Dedifferentiated amniotic fluid mesenchymal stem cell (primary cell): ENCODE measurements around the gene MRPS6.

Experiments
- DNase-seq: peaks from one replicate; pipeline ENCODE4 v3.0.0-alpha.2; 2016; ENCODE audit errors: extremely low spot score

Gene MRPS6

DNA sequence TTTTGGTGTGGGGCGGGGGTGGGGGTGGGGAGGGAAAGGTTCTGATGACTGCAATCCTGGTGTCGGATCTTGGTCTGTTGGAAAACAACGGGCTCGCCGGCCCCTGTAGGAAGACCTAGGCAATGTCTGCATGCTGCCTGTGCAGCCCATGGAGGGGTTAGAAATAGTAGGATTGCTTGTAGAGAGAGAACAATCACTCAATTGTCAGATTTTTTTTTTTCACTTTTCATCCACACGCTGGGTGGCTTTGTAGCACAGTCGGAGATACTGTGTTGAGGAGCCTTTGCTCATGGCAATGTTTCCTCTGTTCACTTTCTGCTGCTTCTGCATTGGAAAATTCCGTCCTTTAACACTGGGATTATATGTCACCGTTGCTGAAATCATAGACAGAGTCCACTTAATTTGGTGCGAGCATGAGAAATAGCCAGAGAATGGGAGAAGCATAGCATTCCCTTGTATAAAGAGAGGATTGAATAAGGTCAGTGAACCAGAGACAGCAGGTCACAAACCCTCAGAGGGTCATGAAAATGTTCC, 107.5 kb downstream of the MRPS6 start:
- DNase-seq, result no peak

DNA sequence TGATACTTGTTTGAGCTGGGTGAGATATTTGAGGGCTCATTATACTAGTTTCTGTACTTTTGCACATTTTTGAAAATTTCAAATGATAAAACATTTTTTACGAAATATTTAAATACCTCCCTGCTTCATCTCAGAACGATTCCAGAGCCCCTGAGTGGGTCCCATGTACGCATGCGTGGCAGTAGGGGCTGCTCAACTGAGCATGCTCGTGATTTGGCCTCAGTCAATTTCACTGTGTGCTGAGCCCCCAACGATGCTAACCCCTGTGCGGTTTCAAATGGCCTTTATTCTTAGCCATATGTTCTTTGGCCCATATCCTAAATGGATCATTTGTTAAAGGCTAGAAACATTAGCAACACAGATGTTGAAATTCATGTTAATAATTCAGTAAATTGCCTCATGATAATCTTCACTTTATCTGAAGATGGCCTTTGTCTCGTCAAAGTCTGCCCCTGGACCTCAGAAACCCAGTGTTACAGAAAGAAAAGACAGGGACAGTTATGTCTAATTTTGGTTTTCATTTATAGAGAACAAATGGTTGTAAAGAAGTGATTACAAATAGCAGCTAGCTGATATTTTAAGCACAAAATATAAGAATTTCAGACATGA, 108.2 kb downstream of the MRPS6 start:
- no peak for DNase-seq

DNA sequence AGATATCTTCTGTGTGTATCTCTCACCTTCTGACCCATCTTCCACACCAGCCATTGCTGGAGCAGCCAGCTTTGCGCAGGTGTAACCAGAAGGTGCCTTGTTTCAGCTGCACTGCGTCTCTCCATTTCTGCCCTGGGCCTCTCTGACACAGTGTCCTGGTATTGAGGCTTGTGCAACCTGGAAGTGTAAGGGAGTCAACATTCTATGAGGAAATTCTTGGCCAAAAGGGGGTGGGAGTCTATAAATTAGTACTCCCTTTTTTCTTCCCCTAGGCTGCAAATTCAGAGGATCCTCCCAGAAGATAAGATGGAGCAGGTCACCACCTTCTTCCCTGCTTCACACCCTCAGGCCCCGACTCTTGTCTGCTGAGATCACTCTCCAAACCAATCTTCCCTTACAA, 109.1 kb downstream of the MRPS6 start:
- no peak for DNase-seq

DNA sequence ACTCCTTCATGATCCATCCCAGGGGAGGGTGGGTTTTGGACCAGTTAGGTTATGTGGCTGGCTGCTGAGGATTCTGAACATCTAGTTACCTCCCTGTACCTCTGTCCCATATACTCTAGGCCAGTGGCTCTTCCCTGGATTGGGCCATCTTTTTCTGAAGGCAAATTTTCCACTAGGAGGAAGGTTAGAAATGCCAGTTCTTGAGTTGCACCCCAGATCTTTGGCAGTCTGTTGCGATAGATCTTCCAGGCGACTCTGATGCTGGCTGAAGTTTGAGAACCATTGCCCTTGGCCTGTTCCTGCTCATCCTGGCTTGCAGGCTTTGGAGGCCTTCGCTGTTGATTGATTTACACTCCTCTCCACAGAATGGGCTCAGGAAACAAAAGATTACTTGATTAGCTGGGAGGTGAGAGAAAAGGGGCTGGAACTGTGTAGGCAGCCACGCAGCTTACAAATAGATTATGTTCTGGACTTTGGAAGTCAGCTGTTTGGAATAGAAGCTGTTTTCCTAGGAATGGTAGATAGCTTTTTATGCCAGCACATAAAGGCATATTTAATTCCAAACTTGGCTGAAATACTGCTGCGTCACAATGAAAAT, 110.1 kb downstream of the MRPS6 start:
- no peak for DNase-seq

DNA sequence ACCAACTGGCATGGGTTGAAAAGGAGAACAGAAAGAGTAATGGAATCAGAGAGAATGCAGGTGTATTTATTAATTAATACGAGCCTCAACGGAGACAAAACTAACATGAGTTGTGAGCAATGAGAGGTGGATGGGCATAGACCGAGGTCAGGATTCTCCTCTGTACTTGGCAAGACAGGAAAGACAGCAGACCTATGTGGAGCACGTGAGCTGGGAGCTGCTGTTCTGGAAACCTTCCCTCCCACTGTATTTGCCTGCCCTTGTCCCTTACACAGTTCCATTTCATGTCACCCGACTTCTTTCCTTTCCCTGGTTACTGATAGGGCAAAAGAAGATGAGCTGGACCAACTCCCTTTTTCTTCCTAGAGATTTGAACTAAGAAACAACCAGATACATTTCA, 110.9 kb downstream of the MRPS6 start:
- no peak for DNase-seq

DNA sequence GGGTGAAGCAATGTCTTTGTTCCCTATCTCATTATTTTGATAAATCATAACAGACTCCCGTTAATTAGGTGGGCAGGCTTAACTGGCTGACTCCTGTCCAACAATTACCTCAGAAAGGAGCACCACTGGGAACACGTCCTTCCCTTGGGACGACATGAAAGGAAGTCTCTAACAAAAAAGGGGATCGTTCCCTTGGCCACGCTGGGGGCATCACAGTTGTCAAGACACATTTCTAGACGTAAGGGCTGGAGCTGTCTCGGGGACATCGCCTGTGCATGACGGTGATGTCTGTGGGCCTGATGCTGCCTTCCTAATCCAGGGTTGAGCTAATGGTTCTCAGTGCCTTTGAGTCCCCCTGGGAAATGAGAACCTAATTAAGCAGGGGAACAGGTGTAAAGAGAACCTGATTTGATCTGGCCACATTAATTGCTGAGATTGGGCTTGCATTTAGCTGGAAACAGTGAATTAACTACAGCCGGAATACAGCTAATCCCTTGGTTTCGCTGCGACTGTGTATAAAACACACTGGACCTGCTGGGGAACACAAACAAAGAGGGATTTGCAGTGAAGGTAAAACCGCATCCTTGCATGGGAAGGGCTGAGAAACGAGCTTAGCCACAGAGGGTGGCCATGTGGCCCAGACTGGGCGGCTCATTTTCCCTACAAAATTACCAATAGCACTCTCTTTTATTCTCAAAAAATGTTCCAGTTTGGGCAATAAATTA, 111.8 kb downstream of the MRPS6 start:
- DNase-seq, result no peak

DNA sequence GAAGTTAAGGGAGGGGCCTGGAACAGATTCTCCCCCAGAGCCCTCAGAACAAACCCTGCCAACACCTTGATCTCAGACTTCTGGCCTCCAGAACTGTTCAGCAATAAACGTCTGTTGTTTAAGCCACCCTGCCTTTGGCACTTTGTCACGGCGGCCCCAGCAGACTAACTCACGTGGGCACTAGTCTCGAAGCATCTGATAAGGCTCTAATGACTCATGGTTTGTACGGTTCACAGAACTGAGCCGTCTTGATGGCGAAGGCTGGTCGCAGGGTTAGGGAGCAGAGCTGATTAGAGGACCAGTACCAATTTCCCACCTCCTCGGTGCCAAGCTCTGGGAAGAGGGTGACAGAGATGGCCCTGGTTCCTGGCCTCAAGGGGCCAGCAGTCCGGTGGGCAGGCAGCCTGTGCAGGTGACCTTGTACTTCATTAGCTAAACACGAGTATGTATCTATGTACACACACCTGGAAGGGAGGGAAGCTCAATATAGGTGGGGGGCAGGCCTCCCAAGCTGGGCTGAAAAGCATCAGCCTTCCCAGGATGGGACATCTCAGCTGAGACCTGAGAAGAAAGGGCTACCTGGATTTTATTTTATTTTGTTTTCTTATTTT, 112.8 kb downstream of the MRPS6 start:
- no peak for DNase-seq

DNA sequence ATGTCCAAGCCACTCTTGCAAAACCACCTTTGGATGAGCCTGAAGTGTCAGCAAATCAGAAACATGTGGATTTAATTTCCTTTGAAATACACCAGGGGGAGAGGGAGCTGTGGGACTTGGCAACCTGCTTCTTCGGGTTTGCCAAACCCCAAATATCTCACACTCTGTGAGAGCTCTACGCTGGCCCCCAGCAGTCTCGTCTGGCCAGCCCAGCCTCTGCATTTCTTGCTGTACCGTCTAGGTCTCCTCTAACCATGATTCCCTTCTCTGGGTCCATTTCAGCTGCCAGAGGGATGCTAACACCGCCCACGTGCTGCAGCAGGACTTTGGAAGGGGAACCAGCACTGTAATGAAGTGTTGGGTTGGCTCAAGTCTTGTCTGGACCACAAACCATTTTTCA, 114.6 kb downstream of the MRPS6 start:
- no peak for DNase-seq

DNA sequence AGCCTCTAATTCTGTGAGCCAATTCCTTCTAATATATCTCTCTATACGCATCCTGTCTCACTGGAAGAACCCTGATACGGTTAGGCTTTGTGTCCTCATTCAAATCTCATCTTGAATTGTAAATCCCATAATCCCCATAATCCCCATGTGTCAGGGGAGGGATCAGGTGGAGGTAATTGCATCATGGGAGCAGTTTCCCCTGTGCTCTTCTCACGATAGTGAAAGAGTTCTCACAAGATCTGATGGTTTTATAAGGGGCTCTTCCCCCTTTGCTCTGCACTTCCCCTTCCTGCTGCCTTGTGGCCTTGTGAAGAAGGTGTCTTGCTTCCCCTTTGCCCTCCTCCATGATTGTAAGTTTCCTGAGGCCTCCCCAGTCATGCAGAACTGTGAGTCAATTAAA, 116.1 kb downstream of the MRPS6 start:
- no peak for DNase-seq

DNA sequence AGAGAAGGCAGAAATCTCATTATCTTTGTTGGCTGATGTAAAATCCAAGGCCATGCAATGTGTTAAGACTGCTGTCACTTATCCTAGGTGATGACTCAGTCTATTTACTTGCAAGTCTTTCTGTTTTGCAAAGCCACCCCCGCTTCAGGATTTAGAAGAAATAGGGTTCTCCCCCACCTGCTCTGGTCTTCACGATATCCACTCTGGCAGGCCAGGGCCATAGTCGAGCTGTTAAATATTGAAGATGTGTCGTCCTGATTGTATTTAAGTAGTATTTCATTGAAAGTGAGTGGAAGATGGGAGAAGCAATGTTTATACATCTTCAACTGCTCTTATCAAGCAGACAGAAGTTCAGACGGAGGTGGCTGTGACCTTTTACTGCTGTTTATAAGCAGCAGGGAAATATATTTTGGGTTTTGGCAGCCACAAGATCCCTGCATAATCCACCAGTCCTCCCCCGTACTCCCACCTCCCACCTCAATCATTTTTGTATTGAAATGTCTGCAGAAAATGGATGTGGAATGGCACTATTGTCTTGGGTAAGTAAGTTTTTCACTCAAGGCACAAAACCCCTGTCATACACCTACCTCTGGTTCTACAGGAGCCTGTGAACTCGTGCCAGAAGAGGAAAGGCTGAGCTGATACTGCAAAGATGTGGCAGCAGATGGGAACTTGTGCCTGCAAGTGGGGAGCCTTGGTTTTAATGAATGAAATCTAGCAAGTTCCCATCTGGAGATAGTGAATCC, 117.4 kb downstream of the MRPS6 start:
- DNase-seq, result no peak

DNA sequence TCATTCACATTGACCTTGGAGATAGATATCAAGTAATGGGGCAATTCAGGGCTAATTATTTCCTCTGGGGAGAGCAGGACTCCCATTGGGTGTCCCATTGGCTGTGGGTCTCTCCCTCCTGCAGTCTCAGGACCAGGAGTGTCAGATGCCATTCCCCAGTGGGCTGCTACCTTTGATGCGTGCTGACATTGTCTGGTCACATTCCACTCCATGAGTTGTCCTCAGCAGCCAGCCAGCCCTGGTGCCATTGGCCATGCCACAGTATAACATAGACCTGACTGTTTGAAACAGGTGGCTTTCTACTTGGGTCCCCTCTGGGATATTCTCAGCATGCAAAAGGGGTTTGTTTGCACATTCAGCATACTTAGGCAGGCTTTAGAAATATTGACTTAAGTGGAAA, 118.5 kb downstream of the MRPS6 start:
- no peak for DNase-seq
